MM.1S (cell line): ENCODE data around the gene ADRA2B.

ENCODE experiments used
- EZH2 ChIP-seq: fragments of 300-600 bp; sonication (generic); optimal IDR thresholded peaks from 2 replicates; pipeline ENCODE3; 2017; ENCODE audit warnings: low read depth, mild to moderate bottlenecking, antibody characterized with exemption, low read length, mixed read lengths
- EZH2phosphoT487 ChIP-seq: fragments of 300-600 bp; sonication (generic); IDR thresholded peaks from 2 replicates; pipeline ENCODE4 v1.6.1; 2018; ENCODE audit warnings: antibody characterized with exemption, low read length
- TF ChIP-seq, protein P1 (sequence below): fragments of 300-600 bp; sonication (generic); IDR thresholded peaks from 2 replicates; pipeline ENCODE4 v1.5.1; 2016; ENCODE audit warnings: antibody characterized with exemption, low read length, mixed read lengths

DNA sequence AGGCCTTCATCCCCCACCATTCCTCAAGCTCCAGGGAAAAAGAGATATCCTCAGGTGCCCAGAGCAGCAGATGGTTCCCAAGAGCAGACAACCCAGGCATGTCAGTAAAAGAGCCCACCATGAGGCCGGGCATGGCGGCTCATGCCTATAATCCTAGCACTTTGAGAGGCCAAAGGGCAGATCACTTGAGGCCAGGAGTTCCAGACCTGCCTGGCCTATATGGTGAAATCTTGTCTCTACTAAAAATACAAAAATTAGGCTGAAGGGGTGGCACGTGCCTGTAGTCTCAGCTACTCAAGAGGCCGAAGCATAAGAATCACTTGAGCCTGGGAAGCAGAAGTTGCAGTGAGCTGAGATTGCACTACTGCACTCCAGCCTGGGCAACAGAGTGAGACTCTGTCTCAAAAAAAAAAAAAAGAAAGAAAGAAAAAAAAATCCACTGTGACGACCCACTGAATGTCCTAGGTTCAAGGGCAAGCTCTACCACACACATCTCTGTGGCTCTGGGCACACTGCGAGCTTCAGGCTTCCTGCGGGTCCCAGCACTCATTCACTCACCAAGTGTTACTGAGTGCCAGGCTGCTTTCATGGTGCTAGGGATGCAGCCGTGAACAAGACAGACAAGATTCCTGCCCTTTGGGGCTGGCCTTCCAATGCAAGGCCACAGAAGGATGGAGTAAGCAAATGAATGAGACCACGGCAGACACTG is 35.4 kb upstream of the ADRA2B start:
- TF ChIP-seq, protein P1, sequence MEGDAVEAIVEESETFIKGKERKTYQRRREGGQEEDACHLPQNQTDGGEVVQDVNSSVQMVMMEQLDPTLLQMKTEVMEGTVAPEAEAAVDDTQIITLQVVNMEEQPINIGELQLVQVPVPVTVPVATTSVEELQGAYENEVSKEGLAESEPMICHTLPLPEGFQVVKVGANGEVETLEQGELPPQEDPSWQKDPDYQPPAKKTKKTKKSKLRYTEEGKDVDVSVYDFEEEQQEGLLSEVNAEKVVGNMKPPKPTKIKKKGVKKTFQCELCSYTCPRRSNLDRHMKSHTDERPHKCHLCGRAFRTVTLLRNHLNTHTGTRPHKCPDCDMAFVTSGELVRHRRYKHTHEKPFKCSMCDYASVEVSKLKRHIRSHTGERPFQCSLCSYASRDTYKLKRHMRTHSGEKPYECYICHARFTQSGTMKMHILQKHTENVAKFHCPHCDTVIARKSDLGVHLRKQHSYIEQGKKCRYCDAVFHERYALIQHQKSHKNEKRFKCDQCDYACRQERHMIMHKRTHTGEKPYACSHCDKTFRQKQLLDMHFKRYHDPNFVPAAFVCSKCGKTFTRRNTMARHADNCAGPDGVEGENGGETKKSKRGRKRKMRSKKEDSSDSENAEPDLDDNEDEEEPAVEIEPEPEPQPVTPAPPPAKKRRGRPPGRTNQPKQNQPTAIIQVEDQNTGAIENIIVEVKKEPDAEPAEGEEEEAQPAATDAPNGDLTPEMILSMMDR = no peak
- TF ChIP-seq EZH2phosphoT487 = no peak
- TF ChIP-seq EZH2 = no peak
